ENCODE results near the gene PKP2. TPM values are rescaled to one million over a fixed set of nuclear protein-coding genes. Genes with fewer than 3 reads are reported as not detected.

The PKP2 gene
- total and polyA plus RNA-seq, 9 of the 15 experiments (the other 6 are each of a cell fraction or from before 2014, with no cell fraction given) = 1.6 to 4.2 (median 2.8) TPM

Other genes starting within 250 kb of the PKP2 start
- gene DNM1L, start 217.5 kb downstream of the PKP2 start, total RNA-seq (2014; rRNA removed) = 42.3 and 49.6 TPM in 2 replicates
- 79.1 and 86.8 TPM in 2 replicates for gene DNM1L, start 217.5 kb downstream of the PKP2 start, total RNA-seq (2014; rRNA removed; fragmentation: Illumina TruSeq; extraction: Trizol)
- gene DNM1L, start 217.5 kb downstream of the PKP2 start, total RNA-seq (2015; rRNA removed; fragmentation: Illumina TruSeq; extraction: Trizol) = 73.0 and 76.4 TPM in 2 replicates
- gene DNM1L, start 217.5 kb downstream of the PKP2 start, total RNA-seq (2021) = 48.8 and 61.5 TPM in 2 replicates
- 72.4 and 82.8 TPM in 2 replicates for gene DNM1L, start 217.5 kb downstream of the PKP2 start, polyA plus RNA-seq (2011; rRNA removed)
- gene DNM1L, start 217.5 kb downstream of the PKP2 start, polyA plus RNA-seq (2014; fragmentation: Illumina TruSeq; extraction: Trizol) = 56.6 and 69.8 TPM in 2 replicates
- 10 to 100 TPM; 24.1 to 46.2 TPM for gene DNM1L, start 217.5 kb downstream of the PKP2 start, polyA plus RNA-seq (2014; fragmentation: Nextera tagmentation; extraction: Ambion mirVana)
- 46.6 and 54.5 TPM in 2 replicates for gene DNM1L, start 217.5 kb downstream of the PKP2 start, polyA plus RNA-seq (2014; rRNA removed)
- 28.7 and 34.4 TPM in 2 replicates for gene YARS2, start 140.9 kb downstream of the PKP2 start, total RNA-seq (2014; rRNA removed)
- gene YARS2, start 140.9 kb downstream of the PKP2 start, total RNA-seq (2014; rRNA removed; fragmentation: Illumina TruSeq; extraction: Trizol) = 40.6 and 42.2 TPM in 2 replicates
- gene YARS2, start 140.9 kb downstream of the PKP2 start, total RNA-seq (2015; rRNA removed; fragmentation: Illumina TruSeq; extraction: Trizol) = 36.5 and 40.9 TPM in 2 replicates
- 24.2 and 25.1 TPM in 2 replicates for gene YARS2, start 140.9 kb downstream of the PKP2 start, total RNA-seq (2021)
- gene YARS2, start 140.9 kb downstream of the PKP2 start, polyA plus RNA-seq (2011; rRNA removed) = 29.8 and 37.5 TPM in 2 replicates
- gene YARS2, start 140.9 kb downstream of the PKP2 start, polyA plus RNA-seq (2014; fragmentation: Illumina TruSeq; extraction: Trizol) = 19.9 and 23.1 TPM in 2 replicates
- 10 to 100 TPM; 15.2 to 18.4 TPM for gene YARS2, start 140.9 kb downstream of the PKP2 start, polyA plus RNA-seq (2014; fragmentation: Nextera tagmentation; extraction: Ambion mirVana)
- gene YARS2, start 140.9 kb downstream of the PKP2 start, polyA plus RNA-seq (2014; rRNA removed) = 30.3 and 35.0 TPM in 2 replicates